Kidney epithelial cell (primary cell): ENCODE results near the gene CATSPERB. TPM values are rescaled to one million over a fixed set of nuclear protein-coding genes. Genes with fewer than 3 reads are reported as not detected.
"Not testable (repeated sequence)": the region's sequence is repeated elsewhere in the genome, so short reads cannot be mapped to it uniquely, and the experiment has no call there.

ENCODE experiments used
- DNase-seq: peaks from one replicate; pipeline ENCODE4 v3.0.0-alpha.2; 2010; ENCODE audit warnings: low read depth
- H3K27me3 ChIP-seq: 2 replicates; pipeline ENCODE4 v1.6.0; 2011; ENCODE audit warnings: low read length; ENCODE audit not compliant: control insufficient read depth, insufficient read depth
- H3K36me3 ChIP-seq: 2 replicates; pipeline ENCODE4 v1.5.1; 2011; ENCODE audit warnings: low read length; ENCODE audit not compliant: control insufficient read depth, insufficient read depth
- H3K4me3 ChIP-seq: 2 replicates; pipeline ENCODE4 v1.5.1; 2011; ENCODE audit warnings: low read depth, mild to moderate bottlenecking, control low read depth, low read length
- total RNA-seq: library from RNA; depleted of rRNA; stranded (reverse); fragments of >200 nt; gene quantifications from 2 replicates; pipeline ENCODE4 v1.2.3, GENCODE V29; 2015
- TF ChIP-seq, protein P1 (sequence below): IDR thresholded peaks from 2 replicates; pipeline ENCODE4 v1.5.1; 2011; ENCODE audit warnings: mild to moderate bottlenecking, moderate library complexity, low read length, control low read depth, inconsistent platforms; ENCODE audit not compliant: insufficient read depth, poor library complexity, severe bottlenecking

CATSPERB gene
- total RNA-seq, 1 donor from 2014 or later: 0.08 TPM

DNA sequence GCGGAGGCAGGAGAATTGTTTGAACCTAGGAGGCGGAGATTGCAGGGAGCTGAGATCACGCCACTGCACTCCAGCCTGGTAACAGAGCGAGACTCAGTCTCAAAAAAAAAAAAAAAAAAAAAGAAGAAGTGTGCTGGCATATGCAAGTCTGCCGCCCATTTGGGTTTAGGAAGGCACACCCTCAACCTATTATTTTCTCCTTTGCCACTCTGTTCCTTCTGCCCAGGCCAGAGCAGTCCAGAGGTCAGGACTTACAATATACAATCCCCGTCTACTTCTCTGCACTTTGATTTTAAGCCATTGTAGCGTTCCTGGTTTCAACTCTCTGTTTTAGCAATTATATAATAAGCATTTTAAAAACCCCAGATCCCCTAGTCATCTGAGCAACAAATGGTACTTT lies 39.8 kb downstream of the CATSPERB start:
- no peak for DNase-seq
- H3K4me3 ChIP-seq: no peak overlapping the region
- TF ChIP-seq, protein P1, sequence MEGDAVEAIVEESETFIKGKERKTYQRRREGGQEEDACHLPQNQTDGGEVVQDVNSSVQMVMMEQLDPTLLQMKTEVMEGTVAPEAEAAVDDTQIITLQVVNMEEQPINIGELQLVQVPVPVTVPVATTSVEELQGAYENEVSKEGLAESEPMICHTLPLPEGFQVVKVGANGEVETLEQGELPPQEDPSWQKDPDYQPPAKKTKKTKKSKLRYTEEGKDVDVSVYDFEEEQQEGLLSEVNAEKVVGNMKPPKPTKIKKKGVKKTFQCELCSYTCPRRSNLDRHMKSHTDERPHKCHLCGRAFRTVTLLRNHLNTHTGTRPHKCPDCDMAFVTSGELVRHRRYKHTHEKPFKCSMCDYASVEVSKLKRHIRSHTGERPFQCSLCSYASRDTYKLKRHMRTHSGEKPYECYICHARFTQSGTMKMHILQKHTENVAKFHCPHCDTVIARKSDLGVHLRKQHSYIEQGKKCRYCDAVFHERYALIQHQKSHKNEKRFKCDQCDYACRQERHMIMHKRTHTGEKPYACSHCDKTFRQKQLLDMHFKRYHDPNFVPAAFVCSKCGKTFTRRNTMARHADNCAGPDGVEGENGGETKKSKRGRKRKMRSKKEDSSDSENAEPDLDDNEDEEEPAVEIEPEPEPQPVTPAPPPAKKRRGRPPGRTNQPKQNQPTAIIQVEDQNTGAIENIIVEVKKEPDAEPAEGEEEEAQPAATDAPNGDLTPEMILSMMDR: no peak
- H3K27me3 ChIP-seq: no peaks in the 10 kb centered on the region
- no peaks in the 10 kb centered on the region for H3K36me3 ChIP-seq

- H3K36me3 ChIP-seq: no peaks in the 10 kb centered on the region
- H3K4me3 ChIP-seq: no peak overlapping the region
- TF ChIP-seq, protein P1: no peak
- H3K27me3 ChIP-seq: no peaks in the 10 kb centered on the region
- DNase-seq: no peak
These were observed 42.3 kb downstream of the CATSPERB start for GRCh38 chr14:91689608-91690007.

DNA sequence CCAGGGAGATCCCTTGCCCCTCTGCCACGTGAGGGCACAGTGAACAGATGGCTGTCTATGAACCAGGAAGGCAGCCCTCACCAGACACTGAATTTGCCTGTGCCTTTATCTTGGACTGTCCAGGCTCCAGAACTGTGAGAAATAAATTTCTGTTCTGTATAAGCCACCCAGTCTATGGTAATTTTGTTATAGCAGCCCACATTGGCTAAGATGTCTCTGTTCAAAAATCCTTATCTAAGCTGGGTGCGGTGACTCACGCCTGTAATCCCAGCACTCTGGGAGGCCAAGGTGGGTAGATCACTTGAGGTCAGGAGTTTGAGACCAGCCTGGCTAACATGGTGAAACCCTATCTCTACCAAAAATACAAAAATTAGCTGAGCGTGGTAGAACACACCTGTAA lies 44.5 kb downstream of the CATSPERB start:
- H3K4me3 ChIP-seq, DNase-seq, H3K27me3 ChIP-seq, H3K36me3 ChIP-seq: not testable (repeated sequence)

- TF ChIP-seq, protein P1: no peak
- no peaks in the 10 kb centered on the region for H3K36me3 ChIP-seq
- H3K4me3 ChIP-seq: no peak overlapping the region
- no peak for DNase-seq
- H3K27me3 ChIP-seq: no peaks in the 10 kb centered on the region
These were observed 46.3 kb downstream of the CATSPERB start for GRCh38 chr14:91685600-91685999.

DNA sequence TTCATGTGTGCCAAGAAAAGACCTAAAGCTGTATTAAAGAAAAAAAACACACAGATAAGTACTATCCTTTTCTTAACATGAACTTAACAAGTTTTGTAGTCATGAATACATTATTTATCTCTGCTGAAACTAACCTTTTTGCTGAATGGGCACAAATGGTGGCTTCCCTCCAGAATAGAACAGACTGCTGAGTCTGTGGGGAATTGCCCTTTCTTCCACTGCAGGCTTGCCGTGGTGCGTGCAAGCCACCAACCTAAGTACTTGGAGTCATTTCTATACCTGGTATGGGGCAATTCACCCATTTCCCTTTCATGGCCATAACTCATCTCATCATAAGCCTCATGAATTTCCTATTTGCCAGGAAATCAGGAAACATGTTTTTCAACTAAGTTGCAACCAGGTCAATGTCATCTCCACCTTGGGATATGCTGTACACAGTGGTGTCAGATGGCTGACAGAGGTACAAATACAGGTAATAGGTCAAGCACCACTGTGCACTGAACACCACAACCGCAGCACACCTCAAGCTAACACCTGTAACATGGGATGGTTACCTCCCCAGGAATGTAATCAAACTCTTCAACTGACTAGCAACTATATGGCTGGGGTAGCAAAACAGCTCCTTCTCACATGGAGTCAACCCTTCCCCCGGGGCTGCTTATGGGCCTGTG lies 49.9 kb downstream of the CATSPERB start:
- TF ChIP-seq, protein P1: no peak
- Histone ChIP-seq H3K36me3 (no peaks in the 10 kb centered on the region), H3K27me3 (no peaks in the 10 kb centered on the region), H3K4me3 (no peak overlapping the region)
- no peak for DNase-seq

- Histone ChIP-seq H3K4me3 (no peak overlapping the region), H3K36me3 (no peaks in the 10 kb centered on the region), H3K27me3 (no peaks in the 10 kb centered on the region)
- TF ChIP-seq, protein P1: no peak
- DNase-seq: no peak
These were observed 50.8 kb downstream of the CATSPERB start for GRCh38 chr14:91681118-91681517.
